ENCODE results near the gene TVP23C.

Gene TVP23C

DNA sequence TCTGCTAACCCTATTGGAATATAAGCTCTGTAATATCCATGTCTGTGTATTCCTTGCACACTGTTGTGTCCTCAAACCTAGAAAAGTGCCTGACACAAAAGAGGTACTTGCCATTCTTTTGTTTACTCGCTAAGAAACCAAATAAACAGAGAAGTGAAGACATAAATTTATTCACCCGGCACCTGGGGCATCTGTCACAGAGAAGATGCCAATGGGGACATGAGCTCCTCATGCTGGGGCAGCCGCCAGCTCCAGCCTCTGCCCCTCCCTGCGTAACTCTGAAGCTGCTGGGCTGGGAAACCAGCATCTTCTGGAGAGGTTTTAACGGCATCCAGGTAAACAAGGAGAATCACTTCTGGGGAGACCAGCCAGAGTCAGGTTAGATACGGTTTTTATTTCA, 80.8 kb downstream of the TVP23C start:
- Histone ChIP-seq H3K4me2 (ENCODE audit: low read length) (no peak overlapping the region), H3K9me3 (ENCODE audit: insufficient read depth, low read depth, low read length) (no peaks in the 10 kb centered on the region), H3K18ac (ENCODE audit: low read length) (no peak overlapping the region), H3K79me1 (ENCODE audit: low read length) (no peaks in the 10 kb centered on the region), H2BK120ac (ENCODE audit: insufficient read depth, low read length, poor library complexity) (no peak overlapping the region), H2AK5ac (ENCODE audit: low read length) (no peak overlapping the region), H3K36me3 (ENCODE audit: control insufficient read depth in 1 of 2, insufficient read depth in 2 of 2, low read length in 2 of 2) (peaks cover 0 to 7% of the 10 kb centered on the region in 2 experiments), H4K12ac (ENCODE audit: low read depth, low read length) (no peak overlapping the region), H2BK12ac (ENCODE audit: low read length) (no peak overlapping the region), H2AFZ (ENCODE audit: insufficient read depth, low read length, poor library complexity) (no peak overlapping the region), H3K4me1 (ENCODE audit: control insufficient read depth in 1 of 2, insufficient read depth in 2 of 2, low read length in 2 of 2) (peaks cover 3 to 12% of the 10 kb centered on the region in 2 experiments), H3K27me3 (ENCODE audit: insufficient read depth, low read length) (no peaks in the 10 kb centered on the region), H4K91ac (ENCODE audit: low read depth, low read length) (no peak overlapping the region), H3K23ac (ENCODE audit: low read length) (no peak overlapping the region), H4K8ac (ENCODE audit: low read depth, low read length) (no peak overlapping the region), H3K14ac (ENCODE audit: low read length) (no peak overlapping the region), H3K9ac (ENCODE audit: low read length) (no peak overlapping the region), H3K27ac (ENCODE audit: low read depth, low read length) (no peak overlapping the region), H3K4me3 (ENCODE audit: low read depth, low read length) (no peak overlapping the region), H3K79me2 (ENCODE audit: control insufficient read depth, insufficient read depth, low read length, poor library complexity) (no peaks in the 10 kb centered on the region), H3K4ac (ENCODE audit: low read depth, low read length) (no peak overlapping the region), H2BK5ac (ENCODE audit: low read depth, low read length, poor library complexity) (no peak overlapping the region)
- no CpG with 5 or more reads among the region's 6 CpGs for WGBS (ENCODE audit: extremely low coverage, insufficient coverage, insufficient read length)
- no peak for DNase-seq

GRCh38 chr17:15481481-15481880, 81.8 kb downstream of the TVP23C start:
- Histone ChIP-seq H4K91ac (ENCODE audit: low read depth, low read length) (no peak overlapping the region), H4K12ac (ENCODE audit: low read depth, low read length) (no peak overlapping the region), H3K79me2 (ENCODE audit: control insufficient read depth, insufficient read depth, low read length, poor library complexity) (no peaks in the 10 kb centered on the region), H3K4ac (ENCODE audit: low read depth, low read length) (no peak overlapping the region), H3K79me1 (ENCODE audit: low read length) (no peaks in the 10 kb centered on the region), H3K36me3 (ENCODE audit: control insufficient read depth in 1 of 2, insufficient read depth in 2 of 2, low read length in 2 of 2) (peaks cover 0 to 5% of the 10 kb centered on the region in 2 experiments), H3K9me3 (ENCODE audit: insufficient read depth, low read depth, low read length) (no peaks in the 10 kb centered on the region), H3K18ac (ENCODE audit: low read length) (no peak overlapping the region), H3K9ac (ENCODE audit: low read length) (no peak overlapping the region), H3K4me2 (ENCODE audit: low read length) (no peak overlapping the region), H3K23ac (ENCODE audit: low read length) (no peak overlapping the region), H3K27me3 (ENCODE audit: insufficient read depth, low read length) (no peaks in the 10 kb centered on the region), H2BK5ac (ENCODE audit: low read depth, low read length, poor library complexity) (no peak overlapping the region), H3K27ac (ENCODE audit: low read depth, low read length) (no peak overlapping the region), H3K4me1 (ENCODE audit: control insufficient read depth in 1 of 2, insufficient read depth in 2 of 2, low read length in 2 of 2) (peaks cover 3 to 12% of the 10 kb centered on the region in 2 experiments), H3K4me3 (ENCODE audit: low read depth, low read length) (no peak overlapping the region), H2BK120ac (ENCODE audit: insufficient read depth, low read length, poor library complexity) (no peak overlapping the region), H2AK5ac (ENCODE audit: low read length) (no peak overlapping the region), H2BK12ac (ENCODE audit: low read length) (no peak overlapping the region), H4K8ac (ENCODE audit: low read depth, low read length) (no peak overlapping the region), H3K14ac (ENCODE audit: low read length) (no peak overlapping the region), H2AFZ (ENCODE audit: insufficient read depth, low read length, poor library complexity) (no peak overlapping the region)
- WGBS (ENCODE audit: extremely low coverage, insufficient coverage, insufficient read length) = no CpG with 5 or more reads among the region's 6 CpGs
- DNase-seq = no peak

- H2BK12ac ChIP-seq (ENCODE audit: low read length) = no peak overlapping the region
- H2AK5ac ChIP-seq (ENCODE audit: low read length) = no peak overlapping the region
- H3K4me1 ChIP-seq (ENCODE audit: control insufficient read depth in 1 of 2, insufficient read depth in 2 of 2, low read length in 2 of 2) = peaks cover 5 to 10% of the 10 kb centered on the region in 2 experiments
- no peak overlapping the region for H3K23ac ChIP-seq (ENCODE audit: low read length)
- H3K9ac ChIP-seq (ENCODE audit: low read length) = no peak overlapping the region
- H3K79me2 ChIP-seq (ENCODE audit: control insufficient read depth, insufficient read depth, low read length, poor library complexity) = no peaks in the 10 kb centered on the region
- no CpG with 5 or more reads among the region's 6 CpGs for WGBS (ENCODE audit: extremely low coverage, insufficient coverage, insufficient read length)
- no peak overlapping the region for H2BK120ac ChIP-seq (ENCODE audit: insufficient read depth, low read length, poor library complexity)
- H3K27ac ChIP-seq (ENCODE audit: low read depth, low read length) = no peak overlapping the region
- H3K79me1 ChIP-seq (ENCODE audit: low read length) = no peaks in the 10 kb centered on the region
- H3K14ac ChIP-seq (ENCODE audit: low read length) = no peak overlapping the region
- H3K27me3 ChIP-seq (ENCODE audit: insufficient read depth, low read length) = no peaks in the 10 kb centered on the region
- no peak overlapping the region for H4K12ac ChIP-seq (ENCODE audit: low read depth, low read length)
- H3K4me3 ChIP-seq (ENCODE audit: low read depth, low read length) = no peak overlapping the region
- no peak overlapping the region for H2BK5ac ChIP-seq (ENCODE audit: low read depth, low read length, poor library complexity)
- no peak overlapping the region for H3K4ac ChIP-seq (ENCODE audit: low read depth, low read length)
- no peaks in the 10 kb centered on the region for H3K9me3 ChIP-seq (ENCODE audit: insufficient read depth, low read depth, low read length)
- no peak overlapping the region for H3K18ac ChIP-seq (ENCODE audit: low read length)
- H3K4me2 ChIP-seq (ENCODE audit: low read length) = no peak overlapping the region
- no peak overlapping the region for H4K91ac ChIP-seq (ENCODE audit: low read depth, low read length)
- H2AFZ ChIP-seq (ENCODE audit: insufficient read depth, low read length, poor library complexity) = no peak overlapping the region
- H3K36me3 ChIP-seq (ENCODE audit: control insufficient read depth in 1 of 2, insufficient read depth in 2 of 2, low read length in 2 of 2) = peaks cover 0 to 5% of the 10 kb centered on the region in 2 experiments
- H4K8ac ChIP-seq (ENCODE audit: low read depth, low read length) = no peak overlapping the region
- no peak for DNase-seq
Observed at GRCh38 chr17:15480204-15480603, 83.1 kb downstream of the TVP23C start.

GRCh38 chr17:15479703-15480102, 83.6 kb downstream of the TVP23C start:
- Histone ChIP-seq H3K14ac (ENCODE audit: low read length) (no peak overlapping the region), H4K8ac (ENCODE audit: low read depth, low read length) (no peak overlapping the region), H3K23ac (ENCODE audit: low read length) (no peak overlapping the region), H3K79me2 (ENCODE audit: control insufficient read depth, insufficient read depth, low read length, poor library complexity) (no peaks in the 10 kb centered on the region), H3K4me2 (ENCODE audit: low read length) (no peak overlapping the region), H2BK120ac (ENCODE audit: insufficient read depth, low read length, poor library complexity) (no peak overlapping the region), H3K79me1 (ENCODE audit: low read length) (no peaks in the 10 kb centered on the region), H2AFZ (ENCODE audit: insufficient read depth, low read length, poor library complexity) (no peak overlapping the region), H3K9me3 (ENCODE audit: insufficient read depth, low read depth, low read length) (no peaks in the 10 kb centered on the region), H3K9ac (ENCODE audit: low read length) (no peak overlapping the region), H2AK5ac (ENCODE audit: low read length) (no peak overlapping the region), H3K4ac (ENCODE audit: low read depth, low read length) (no peak overlapping the region), H3K18ac (ENCODE audit: low read length) (no peak overlapping the region), H3K27ac (ENCODE audit: low read depth, low read length) (no peak overlapping the region), H3K27me3 (ENCODE audit: insufficient read depth, low read length) (no peaks in the 10 kb centered on the region), H4K12ac (ENCODE audit: low read depth, low read length) (no peak overlapping the region), H2BK5ac (ENCODE audit: low read depth, low read length, poor library complexity) (no peak overlapping the region), H3K4me3 (ENCODE audit: low read depth, low read length) (no peak overlapping the region), H3K36me3 (ENCODE audit: control insufficient read depth in 1 of 2, insufficient read depth in 2 of 2, low read length in 2 of 2) (peaks cover 0 to 5% of the 10 kb centered on the region in 2 experiments), H3K4me1 (ENCODE audit: control insufficient read depth in 1 of 2, insufficient read depth in 2 of 2, low read length in 2 of 2) (peaks cover 5 to 10% of the 10 kb centered on the region in 2 experiments), H4K91ac (ENCODE audit: low read depth, low read length) (no peak overlapping the region), H2BK12ac (ENCODE audit: low read length) (no peak overlapping the region)
- DNase-seq = no peak
